ENCODE measurements around the gene CADM2.

Gene CADM2

DNA sequence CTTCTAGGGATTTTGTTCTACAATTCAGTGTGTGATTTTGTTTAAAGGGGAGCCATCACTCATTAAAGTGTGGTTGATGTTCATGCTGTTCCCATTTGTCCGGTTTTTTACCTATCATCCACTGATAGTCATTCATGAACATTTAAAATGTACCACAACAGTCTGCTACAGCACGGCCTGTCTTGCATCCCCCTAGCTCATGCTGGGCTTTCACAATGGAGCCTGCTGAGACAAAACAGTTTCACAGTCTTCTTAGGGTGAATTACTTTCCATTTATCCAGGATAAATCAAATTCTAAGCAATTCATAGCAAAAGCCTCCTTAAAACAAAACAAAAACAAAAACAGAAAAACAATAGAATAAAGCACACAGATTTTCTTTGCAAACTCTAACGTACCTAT lies 627.2 kb downstream of the CADM2 start:
- TF ChIP-seq CTCF (IDR thresholded peaks at IDR 0.05) = no peak

DNA sequence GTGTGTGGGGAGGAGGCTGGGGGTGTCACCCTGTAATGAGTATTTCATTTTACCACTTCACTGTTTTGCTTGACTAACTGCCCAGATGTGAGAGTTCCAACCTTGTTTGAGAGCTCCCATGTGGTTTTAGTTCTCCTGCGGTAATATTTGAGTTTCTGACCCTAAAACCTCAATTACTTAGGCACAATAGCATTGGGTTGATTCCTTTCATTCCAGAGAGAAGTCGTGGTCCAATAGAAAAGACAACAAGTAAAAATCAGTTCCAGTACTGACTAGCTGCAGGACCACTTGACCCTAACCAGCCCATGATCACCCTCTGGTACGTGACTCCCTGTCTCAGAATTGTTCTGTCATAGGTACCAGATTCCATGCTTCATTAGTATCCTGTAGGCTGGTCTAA lies 630.4 kb downstream of the CADM2 start:
- TF ChIP-seq CTCF (IDR thresholded peaks at IDR 0.05) = no peak

- TF ChIP-seq CTCF (IDR thresholded peaks at IDR 0.05) = no peak
Measured at GRCh38 chr3:85591451-85591850, 632.7 kb downstream of the CADM2 start.

DNA sequence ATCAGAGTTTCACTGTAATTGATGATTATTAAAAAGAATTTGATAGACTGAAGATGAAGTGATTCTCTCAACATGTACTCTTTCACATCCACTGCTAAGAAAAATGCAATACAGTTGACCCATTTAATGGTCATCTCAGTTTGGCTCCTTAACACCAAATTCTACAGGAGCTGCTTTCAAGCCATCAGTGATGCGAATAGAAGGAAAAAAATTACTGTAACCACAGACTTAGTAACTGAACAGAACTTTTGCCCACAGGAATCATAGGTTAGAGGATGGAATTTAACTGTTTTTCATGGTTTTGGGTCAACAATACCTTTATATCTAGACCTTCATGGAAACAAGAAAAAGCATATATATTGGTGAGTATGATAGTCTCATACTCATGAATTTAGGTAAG lies 633.5 kb downstream of the CADM2 start:
- TF ChIP-seq CTCF (IDR thresholded peaks at IDR 0.05) = no peak

- TF ChIP-seq CTCF (IDR thresholded peaks at IDR 0.05) = no peak
Measured at GRCh38 chr3:85594676-85595075, 635.9 kb downstream of the CADM2 start.

- TF ChIP-seq CTCF (IDR thresholded peaks at IDR 0.05) = no peak
Measured at GRCh38 chr3:85603378-85603777, 644.6 kb downstream of the CADM2 start.

DNA sequence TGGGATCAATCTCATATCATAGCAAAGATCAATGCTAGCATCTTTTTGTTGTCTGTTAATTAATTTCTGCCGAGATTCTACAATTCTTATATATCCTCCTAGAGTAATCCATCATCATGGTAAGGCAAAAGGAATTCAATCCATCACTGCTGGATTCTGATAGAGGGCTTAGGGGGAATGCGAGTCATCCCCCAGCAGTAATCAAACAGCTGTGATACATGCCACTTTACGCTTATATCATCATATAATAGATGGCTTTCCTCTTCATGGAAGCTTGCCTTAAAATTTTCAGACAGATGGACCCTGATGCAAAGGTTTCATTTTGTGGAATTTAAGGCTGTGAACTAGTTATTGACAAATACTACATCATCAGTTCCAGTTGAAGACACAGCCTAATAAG lies 645.9 kb downstream of the CADM2 start:
- TF ChIP-seq CTCF (IDR thresholded peaks at IDR 0.05) = no peak

DNA sequence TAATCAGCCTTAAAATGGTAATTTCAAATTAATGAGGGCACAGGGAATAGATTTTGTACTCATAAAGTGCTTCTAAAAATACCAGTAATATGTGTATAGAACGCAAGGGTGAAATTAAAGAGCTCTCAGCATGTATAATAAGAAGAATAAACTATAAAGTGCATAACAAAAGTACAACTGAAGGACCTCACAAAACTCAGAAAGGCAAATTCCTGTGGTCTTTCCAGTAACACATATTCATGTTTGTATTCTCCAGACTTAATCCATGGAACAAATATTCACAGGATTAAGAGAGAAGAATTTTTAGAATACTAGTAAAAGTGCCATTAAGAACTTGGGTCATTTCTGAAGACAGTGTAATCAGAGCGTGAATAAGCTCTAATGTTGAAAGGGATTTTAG lies 646.3 kb downstream of the CADM2 start:
- no peak for TF ChIP-seq CTCF (IDR thresholded peaks at IDR 0.05)

Data from LNCAP (cell line).